ENCODE measurements around the gene SCARF2. TPM values are rescaled to one million over a fixed set of nuclear protein-coding genes. Genes with fewer than 3 reads are reported as not detected.
A peak's percentile ranks its signal among the peaks of the same experiment; 100 is the strongest.

The SCARF2 gene
- total and polyA plus RNA-seq, 2 of the 13 experiments (the other 11 are each of a cell fraction or from before 2014, with no cell fraction given): 3.3 to 6.2 TPM

DNA sequence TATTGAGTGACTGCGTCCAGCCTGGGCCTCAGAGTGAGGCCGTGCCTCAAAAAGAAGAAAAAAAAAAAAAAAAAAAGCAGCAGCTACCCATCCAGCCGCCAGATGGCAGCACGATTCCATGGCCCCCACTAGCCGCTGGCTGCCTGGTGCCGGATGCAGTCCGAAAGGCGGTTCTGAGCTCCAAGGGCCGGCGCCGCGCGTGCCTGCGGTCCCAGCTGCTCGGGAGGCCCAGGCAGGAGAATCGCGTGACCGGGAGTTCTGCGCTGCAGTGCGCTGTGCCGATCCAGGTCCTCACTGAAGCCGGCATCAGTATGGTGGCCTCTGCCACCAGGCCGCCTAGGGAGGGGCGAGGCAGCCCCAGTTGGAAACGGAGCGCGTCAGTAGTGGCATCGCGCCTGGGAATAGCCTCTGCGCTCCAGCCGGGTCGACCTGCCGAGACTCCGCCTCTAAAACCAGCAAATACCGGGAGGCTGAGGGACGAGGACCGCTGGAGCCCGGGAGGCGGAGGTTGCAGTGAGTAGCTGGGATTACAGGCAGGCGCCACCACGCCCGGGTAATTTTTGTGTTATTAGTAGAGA is 19.3 kb downstream of the SCARF2 start (continued):
- TF ChIP-seq, protein P1, sequence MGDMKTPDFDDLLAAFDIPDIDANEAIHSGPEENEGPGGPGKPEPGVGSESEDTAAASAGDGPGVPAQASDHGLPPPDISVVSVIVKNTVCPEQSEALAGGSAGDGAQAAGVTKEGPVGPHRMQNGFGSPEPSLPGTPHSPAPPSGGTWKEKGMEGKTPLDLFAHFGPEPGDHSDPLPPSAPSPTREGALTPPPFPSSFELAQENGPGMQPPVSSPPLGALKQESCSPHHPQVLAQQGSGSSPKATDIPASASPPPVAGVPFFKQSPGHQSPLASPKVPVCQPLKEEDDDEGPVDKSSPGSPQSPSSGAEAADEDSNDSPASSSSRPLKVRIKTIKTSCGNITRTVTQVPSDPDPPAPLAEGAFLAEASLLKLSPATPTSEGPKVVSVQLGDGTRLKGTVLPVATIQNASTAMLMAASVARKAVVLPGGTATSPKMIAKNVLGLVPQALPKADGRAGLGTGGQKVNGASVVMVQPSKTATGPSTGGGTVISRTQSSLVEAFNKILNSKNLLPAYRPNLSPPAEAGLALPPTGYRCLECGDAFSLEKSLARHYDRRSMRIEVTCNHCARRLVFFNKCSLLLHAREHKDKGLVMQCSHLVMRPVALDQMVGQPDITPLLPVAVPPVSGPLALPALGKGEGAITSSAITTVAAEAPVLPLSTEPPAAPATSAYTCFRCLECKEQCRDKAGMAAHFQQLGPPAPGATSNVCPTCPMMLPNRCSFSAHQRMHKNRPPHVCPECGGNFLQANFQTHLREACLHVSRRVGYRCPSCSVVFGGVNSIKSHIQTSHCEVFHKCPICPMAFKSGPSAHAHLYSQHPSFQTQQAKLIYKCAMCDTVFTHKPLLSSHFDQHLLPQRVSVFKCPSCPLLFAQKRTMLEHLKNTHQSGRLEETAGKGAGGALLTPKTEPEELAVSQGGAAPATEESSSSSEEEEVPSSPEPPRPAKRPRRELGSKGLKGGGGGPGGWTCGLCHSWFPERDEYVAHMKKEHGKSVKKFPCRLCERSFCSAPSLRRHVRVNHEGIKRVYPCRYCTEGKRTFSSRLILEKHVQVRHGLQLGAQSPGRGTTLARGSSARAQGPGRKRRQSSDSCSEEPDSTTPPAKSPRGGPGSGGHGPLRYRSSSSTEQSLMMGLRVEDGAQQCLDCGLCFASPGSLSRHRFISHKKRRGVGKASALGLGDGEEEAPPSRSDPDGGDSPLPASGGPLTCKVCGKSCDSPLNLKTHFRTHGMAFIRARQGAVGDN (CRISPR knock-in tag; IDR thresholded peaks at IDR 0.05): peak; percentile 88
- TF ChIP-seq ZNF567 (CRISPR knock-in tag; IDR thresholded peaks at IDR 0.05; ENCODE audit: borderline replicate concordance) (peak; percentile 30; the same call in 1 of the 2 replicates), ARNTL (CRISPR knock-in tag; IDR thresholded peaks at IDR 0.05) (no peak), ISL2 (CRISPR knock-in tag; IDR thresholded peaks at IDR 0.05) (no peak), HNF4G (IDR thresholded peaks at IDR 0.05; ENCODE audit: borderline replicate concordance, low read depth, low read length) (no peak), HNF4G (CRISPR knock-in tag; IDR thresholded peaks at IDR 0.05; ENCODE audit: borderline replicate concordance, low read depth) (0 out of 2 replicates have a peak, but pooled peaks have one; percentile 19), PHB2 (IDR thresholded peaks at IDR 0.05; ENCODE audit: partially characterized antibody) (no peak), ZNF3 (CRISPR knock-in tag; IDR thresholded peaks at IDR 0.05) (no peak; the same call in 1 of the 2 replicates), ZZZ3 (CRISPR knock-in tag; IDR thresholded peaks at IDR 0.05; ENCODE audit: borderline replicate concordance) (no peak), ZNF350 (CRISPR knock-in tag; IDR thresholded peaks at IDR 0.05; ENCODE audit: borderline replicate concordance, low read depth) (peak; percentile 55; the same call in 1 of the 2 replicates), ZNF570 (CRISPR knock-in tag; IDR thresholded peaks at IDR 0.05; ENCODE audit: borderline replicate concordance) (no peak)
- TF ChIP-seq, protein P2, sequence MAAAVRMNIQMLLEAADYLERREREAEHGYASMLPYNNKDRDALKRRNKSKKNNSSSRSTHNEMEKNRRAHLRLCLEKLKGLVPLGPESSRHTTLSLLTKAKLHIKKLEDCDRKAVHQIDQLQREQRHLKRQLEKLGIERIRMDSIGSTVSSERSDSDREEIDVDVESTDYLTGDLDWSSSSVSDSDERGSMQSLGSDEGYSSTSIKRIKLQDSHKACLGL (CRISPR knock-in tag; IDR thresholded peaks at IDR 0.05): peak; percentile 78
- TF ChIP-seq, protein P3, sequence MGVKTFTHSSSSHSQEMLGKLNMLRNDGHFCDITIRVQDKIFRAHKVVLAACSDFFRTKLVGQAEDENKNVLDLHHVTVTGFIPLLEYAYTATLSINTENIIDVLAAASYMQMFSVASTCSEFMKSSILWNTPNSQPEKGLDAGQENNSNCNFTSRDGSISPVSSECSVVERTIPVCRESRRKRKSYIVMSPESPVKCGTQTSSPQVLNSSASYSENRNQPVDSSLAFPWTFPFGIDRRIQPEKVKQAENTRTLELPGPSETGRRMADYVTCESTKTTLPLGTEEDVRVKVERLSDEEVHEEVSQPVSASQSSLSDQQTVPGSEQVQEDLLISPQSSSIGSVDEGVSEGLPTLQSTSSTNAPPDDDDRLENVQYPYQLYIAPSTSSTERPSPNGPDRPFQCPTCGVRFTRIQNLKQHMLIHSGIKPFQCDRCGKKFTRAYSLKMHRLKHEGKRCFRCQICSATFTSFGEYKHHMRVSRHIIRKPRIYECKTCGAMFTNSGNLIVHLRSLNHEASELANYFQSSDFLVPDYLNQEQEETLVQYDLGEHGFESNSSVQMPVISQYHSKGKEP (CRISPR knock-in tag; IDR thresholded peaks at IDR 0.05): no peak
- TF ChIP-seq, protein P4, sequence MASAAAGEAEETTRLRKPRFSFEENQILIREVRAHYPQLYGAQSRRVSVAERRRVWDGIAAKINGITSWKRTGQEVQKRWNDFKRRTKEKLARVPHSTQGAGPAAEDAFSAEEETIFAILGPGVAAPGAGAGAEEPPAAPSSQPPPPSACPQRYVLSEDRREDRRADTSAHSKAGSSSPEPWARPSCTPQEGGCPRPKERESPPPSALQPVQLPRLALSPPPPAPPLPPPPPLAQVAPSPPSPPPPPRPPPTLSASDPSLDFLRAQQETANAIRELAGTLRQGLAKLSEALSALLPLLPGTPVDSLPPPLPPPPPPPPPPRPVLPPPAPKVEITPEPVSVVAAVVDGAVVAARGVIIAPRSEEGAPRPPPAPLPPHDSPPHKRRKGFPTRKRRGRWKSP (CRISPR knock-in tag; IDR thresholded peaks at IDR 0.05): peak; percentile 77
- TF ChIP-seq, protein P5, sequence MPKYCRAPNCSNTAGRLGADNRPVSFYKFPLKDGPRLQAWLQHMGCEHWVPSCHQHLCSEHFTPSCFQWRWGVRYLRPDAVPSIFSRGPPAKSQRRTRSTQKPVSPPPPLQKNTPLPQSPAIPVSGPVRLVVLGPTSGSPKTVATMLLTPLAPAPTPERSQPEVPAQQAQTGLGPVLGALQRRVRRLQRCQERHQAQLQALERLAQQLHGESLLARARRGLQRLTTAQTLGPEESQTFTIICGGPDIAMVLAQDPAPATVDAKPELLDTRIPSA (CRISPR knock-in tag; IDR thresholded peaks at IDR 0.05; ENCODE audit: borderline replicate concordance): no peak
- TF ChIP-seq, protein P6, sequence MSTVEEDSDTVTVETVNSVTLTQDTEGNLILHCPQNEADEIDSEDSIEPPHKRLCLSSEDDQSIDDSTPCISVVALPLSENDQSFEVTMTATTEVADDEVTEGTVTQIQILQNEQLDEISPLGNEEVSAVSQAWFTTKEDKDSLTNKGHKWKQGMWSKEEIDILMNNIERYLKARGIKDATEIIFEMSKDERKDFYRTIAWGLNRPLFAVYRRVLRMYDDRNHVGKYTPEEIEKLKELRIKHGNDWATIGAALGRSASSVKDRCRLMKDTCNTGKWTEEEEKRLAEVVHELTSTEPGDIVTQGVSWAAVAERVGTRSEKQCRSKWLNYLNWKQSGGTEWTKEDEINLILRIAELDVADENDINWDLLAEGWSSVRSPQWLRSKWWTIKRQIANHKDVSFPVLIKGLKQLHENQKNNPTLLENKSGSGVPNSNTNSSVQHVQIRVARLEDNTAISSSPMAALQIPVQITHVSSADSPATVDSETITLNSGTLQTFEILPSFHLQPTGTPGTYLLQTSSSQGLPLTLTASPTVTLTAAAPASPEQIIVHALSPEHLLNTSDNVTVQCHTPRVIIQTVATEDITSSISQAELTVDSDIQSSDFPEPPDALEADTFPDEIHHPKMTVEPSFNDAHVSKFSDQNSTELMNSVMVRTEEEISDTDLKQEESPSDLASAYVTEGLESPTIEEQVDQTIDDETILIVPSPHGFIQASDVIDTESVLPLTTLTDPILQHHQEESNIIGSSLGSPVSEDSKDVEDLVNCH (CRISPR knock-in tag; IDR thresholded peaks at IDR 0.05): no peak

Measured in HepG2 (cell line).